Measurements from ENCODE around the gene CASK.

CASK gene

GRCh38 chrX:41923978-41924683, 777 bp upstream of the CASK start:
- peak overlapping the region; percentile 50 for H3K4me3 ChIP-seq (ENCODE audit: low read depth, low read length)
- no peak for TF ChIP-seq CTCF (IDR thresholded peaks at IDR 0.05; ENCODE audit: borderline replicate concordance, insufficient read depth, low read depth, low read length)

GRCh38 chrX:41922431-41923151, 763 bp downstream of the CASK start:
- peak overlapping the region; percentile 45 for H3K4me3 ChIP-seq (ENCODE audit: low read depth, low read length)
- no peak for TF ChIP-seq CTCF (IDR thresholded peaks at IDR 0.05; ENCODE audit: borderline replicate concordance, insufficient read depth, low read depth, low read length)

GRCh38 chrX:41921492-41922430, 1.6 kb downstream of the CASK start:
- no peak for TF ChIP-seq CTCF (IDR thresholded peaks at IDR 0.05; ENCODE audit: borderline replicate concordance, insufficient read depth, low read depth, low read length)
- peak overlapping the region; percentile 45 for H3K4me3 ChIP-seq (ENCODE audit: low read depth, low read length)

GRCh38 chrX:41919870-41920269, 3.5 kb downstream of the CASK start:
- no peak for TF ChIP-seq CTCF (IDR thresholded peaks at IDR 0.05; ENCODE audit: borderline replicate concordance, insufficient read depth, low read depth, low read length)
- H3K4me3 ChIP-seq (ENCODE audit: low read depth, low read length): no peak overlapping the region

GRCh38 chrX:41917517-41917916, 5.8 kb downstream of the CASK start:
- H3K4me3 ChIP-seq (ENCODE audit: low read depth, low read length): no peak overlapping the region
- TF ChIP-seq CTCF (IDR thresholded peaks at IDR 0.05; ENCODE audit: borderline replicate concordance, insufficient read depth, low read depth, low read length): no peak

GRCh38 chrX:41913476-41913875, 9.9 kb downstream of the CASK start:
- no peak for TF ChIP-seq CTCF (IDR thresholded peaks at IDR 0.05; ENCODE audit: borderline replicate concordance, insufficient read depth, low read depth, low read length)
- no peak overlapping the region for H3K4me3 ChIP-seq (ENCODE audit: low read depth, low read length)

All from GM12875 (cell line).